ENCODE measurements around the gene METTL24. TPM values are rescaled to one million over a fixed set of nuclear protein-coding genes. Genes with fewer than 3 reads are reported as not detected.

The METTL24 gene
- total RNA-seq, 1 donor from 2014 or later: 3.2 TPM

- H3K27me3 ChIP-seq: no peaks in the 10 kb centered on the region
- H3K4me3 ChIP-seq: no peak overlapping the region
- peaks cover 42% of the 10 kb centered on the region for H3K79me2 ChIP-seq (ENCODE audit: low read depth)
- no peak overlapping the region for H2AFZ ChIP-seq (replicated peaks)
- H3K9me3 ChIP-seq (ENCODE audit: low read depth): no peaks in the 10 kb centered on the region
- no peak overlapping the region for H3K9ac ChIP-seq
- H3F3A ChIP-seq (ENCODE audit: low read depth): no peaks in the 10 kb centered on the region
- Mint-ChIP-seq H3K36me3 (peaks cover 9% of the 10 kb centered on the region), H3K27me3 (ENCODE audit: insufficient read depth, low read depth) (no peaks in the 10 kb centered on the region), H3K4me1 (peaks cover 2% of the 10 kb centered on the region), H3K9me3 (no peaks in the 10 kb centered on the region), H3K4me3 (no peak overlapping the region), H3K27ac (no peak overlapping the region)
- no peak for DNase-seq (ENCODE audit: low spot score)
- H3K4me2 ChIP-seq: no peak overlapping the region
- peaks cover 11% of the 10 kb centered on the region for H4K20me1 ChIP-seq (ENCODE audit: low read depth)
- no peak overlapping the region for H3K27ac ChIP-seq
- no peak for TF ChIP-seq EZH2 (IDR thresholded peaks at IDR 0.05)
- peaks cover 4% of the 10 kb centered on the region for H3K36me3 ChIP-seq
- H3K4me1 ChIP-seq: no peaks in the 10 kb centered on the region
Measured at GRCh38 chr6:110195639-110196038, 162.5 kb downstream of the METTL24 start.

Other genes with a start within 250 kb of the METTL24 start
- 57.8 and 81.1 TPM in 2 replicates for gene WASF1, start 178.7 kb downstream of the METTL24 start, total RNA-seq (ENCODE audit: low replicate concordance)
- 24.9 and 40.1 TPM in 2 replicates for gene CDC40, start 177.9 kb downstream of the METTL24 start, total RNA-seq (ENCODE audit: low replicate concordance)
- gene DDO, start 57.2 kb upstream of the METTL24 start, total RNA-seq (ENCODE audit: low replicate concordance): not detected in 2 replicates
- gene SLC22A16, start 118.3 kb upstream of the METTL24 start, total RNA-seq (ENCODE audit: low replicate concordance): not detected in 2 replicates